Vagina (tissue), 2 donors: Measurements from ENCODE around the gene IL1RN. TPM values are rescaled to one million over a fixed set of nuclear protein-coding genes. Genes with fewer than 3 reads are reported as not detected.
A peak's percentile ranks its signal among the peaks of the same experiment; 100 is the strongest.

Experiments
- DNase-seq, 2 donors: peaks; one replicate each; pipeline ENCODE4 v3.0.0-alpha.2; 2017; ENCODE audit errors: extremely low spot score in 2 of 2
- H3K27ac ChIP-seq: fragments of 200-600 bp; sonication (generic); one replicate; pipeline ENCODE4 v1.5.1; 2019
- H3K27me3 ChIP-seq: fragments of 200-600 bp; sonication (generic); one replicate; pipeline ENCODE4 v1.5.1; 2019
- H3K36me3 ChIP-seq, 2 donors: fragments of 200-600 bp; sonication (generic); one replicate each; pipeline ENCODE4 v1.5.1; 2017 to 2019
- H3K4me1 ChIP-seq: fragments of 200-600 bp; sonication (generic); one replicate; pipeline ENCODE4 v1.5.1; 2019
- H3K4me3 ChIP-seq, 2 donors: fragments of 200-600 bp; sonication (generic); 1 replicate in 1 of 2; 2 replicates in 1 of 2; pipeline ENCODE4 v1.5.1; 2016 to 2019
- H3K9me3 ChIP-seq: fragments of 200-600 bp; sonication (generic); one replicate; pipeline ENCODE4 v1.5.1; 2019
- CTCF ChIP-seq, 3 experiments: fragments of 450-650 bp in 2 of 3; fragments of 200-600 bp in 1 of 3; sonication (generic) in 1 of 3; IDR thresholded peaks; one replicate each; pipeline ENCODE4 v1.5.1; 2017 to 2019; ENCODE audit warnings: antibody characterized with exemption in 3 of 3, mild to moderate bottlenecking in 2 of 3, moderate library complexity in 2 of 3
- POLR2A ChIP-seq, 2 donors: fragments of 450-650 bp; IDR thresholded peaks; one replicate each; pipeline ENCODE4 v1.6.1; 2017; ENCODE audit warnings: antibody characterized with exemption in 2 of 2, mild to moderate bottlenecking in 2 of 2, moderate library complexity in 2 of 2
- POLR2AphosphoS5 ChIP-seq, 2 donors: sonication (generic); formaldehyde crosslinking; IDR thresholded peaks; one replicate each; pipeline ENCODE4 v1.9.0; 2017; ENCODE audit warnings: antibody characterized with exemption in 2 of 2, mild to moderate bottlenecking in 2 of 2, low read depth in 1 of 2; ENCODE audit not compliant: insufficient read depth in 1 of 2
- intact Hi-C: fragments of 100-400 bp; cut with DNase I; formaldehyde crosslinking; loops from one replicate; pipeline ENCODE4 v1.15.1; 2023
- total RNA-seq: library from RNA; depleted of rRNA; stranded (reverse); fragments of >200 nt; gene quantifications from one replicate; pipeline ENCODE4 v1.2.3, GENCODE V29; 2016

Gene IL1RN
- total RNA-seq, 1 donor from 2014 or later: 253 TPM

DNA sequence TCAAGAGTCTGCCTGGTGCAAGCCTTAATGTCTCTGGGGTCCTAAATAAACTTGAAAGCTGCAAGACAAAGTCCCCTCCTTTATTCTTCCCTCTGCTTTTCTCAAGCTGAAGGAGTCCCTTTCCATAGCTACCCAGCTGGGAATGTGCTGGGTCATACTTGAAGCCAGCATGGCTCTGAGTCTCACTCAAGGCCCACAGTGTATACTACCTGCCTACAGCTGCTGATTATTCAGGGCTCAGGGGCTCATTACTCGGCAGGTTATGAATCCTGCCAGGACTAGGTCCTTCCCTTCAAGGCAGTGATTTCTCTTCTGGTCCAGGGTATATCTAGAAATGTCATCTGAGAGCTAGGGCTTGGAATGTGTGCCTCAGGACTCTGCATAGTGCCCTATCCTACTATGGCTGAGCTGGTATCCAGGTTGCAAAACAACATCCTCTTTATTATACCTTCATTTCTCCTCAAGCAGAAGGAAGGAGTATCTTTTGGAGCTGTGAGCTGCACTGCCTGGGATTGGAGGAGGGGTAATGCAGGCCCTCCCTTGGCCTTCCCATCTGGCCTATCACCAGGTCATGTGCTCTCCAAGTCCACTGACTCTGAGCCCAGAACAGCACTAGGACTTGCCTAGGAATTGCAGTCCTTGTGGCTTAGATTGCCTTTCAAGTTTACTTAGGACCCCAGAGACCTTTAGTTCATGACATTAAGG lies 22.3 kb downstream of the IL1RN start:
- intact Hi-C loops: no loop called here
- H3K27me3 ChIP-seq: no peaks in the 10 kb centered on the region
- no peaks in the 10 kb centered on the region for H3K9me3 ChIP-seq
- peak in 1 of 2 donors; percentile 58 for DNase-seq
- no peak overlapping the region for H3K27ac ChIP-seq
- no peak overlapping the region for H3K4me3 ChIP-seq
- no peaks in the 10 kb centered on the region for H3K4me1 ChIP-seq
- no peak for TF ChIP-seq POLR2AphosphoS5 (IDR thresholded peaks at IDR 0.05; ENCODE audit: insufficient read depth in 1 of 2, low read depth in 1 of 2)
- no peak for TF ChIP-seq POLR2A (IDR thresholded peaks at IDR 0.05)
- no peak for TF ChIP-seq CTCF (IDR thresholded peaks at IDR 0.05)
- H3K36me3 ChIP-seq: no peaks in the 10 kb centered on the region

GRCh38 chr2:113150258-113150601 lies 22.8 kb downstream of the IL1RN start:
- Histone ChIP-seq H3K9me3 (no peaks in the 10 kb centered on the region), H3K36me3 (no peaks in the 10 kb centered on the region), H3K4me3 (no peak overlapping the region), H3K27me3 (no peaks in the 10 kb centered on the region), H3K27ac (no peak overlapping the region), H3K4me1 (no peaks in the 10 kb centered on the region)
- intact Hi-C loops: no loop called here
- peak in 1 of 2 donors; percentile 13 for DNase-seq
- TF ChIP-seq POLR2A (IDR thresholded peaks at IDR 0.05): no peak
- no peak for TF ChIP-seq CTCF (IDR thresholded peaks at IDR 0.05)
- TF ChIP-seq POLR2AphosphoS5 (IDR thresholded peaks at IDR 0.05; ENCODE audit: insufficient read depth in 1 of 2, low read depth in 1 of 2): no peak

DNA sequence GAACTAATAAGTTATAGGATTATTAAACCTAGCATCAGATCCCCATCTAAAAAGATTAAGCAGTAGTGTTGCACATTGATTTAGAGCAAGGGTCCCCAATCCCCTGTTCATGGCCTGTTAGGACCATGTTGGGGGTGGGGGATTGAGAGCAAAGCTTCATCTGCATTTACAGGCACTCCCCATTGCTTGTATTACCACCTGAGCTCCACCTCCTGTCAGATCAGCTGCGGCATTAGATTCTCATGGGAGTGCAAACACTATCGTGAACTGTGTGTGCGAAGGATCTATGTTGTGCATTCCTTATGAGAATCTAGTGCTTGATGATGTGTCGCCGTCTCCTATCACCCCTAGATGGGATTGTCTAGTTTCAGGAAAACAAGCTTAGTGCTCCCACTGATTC lies 27.9 kb downstream of the IL1RN start:
- TF ChIP-seq POLR2AphosphoS5 (IDR thresholded peaks at IDR 0.05; ENCODE audit: insufficient read depth in 1 of 2, low read depth in 1 of 2) (no peak), CTCF (IDR thresholded peaks at IDR 0.05) (no peak), POLR2A (IDR thresholded peaks at IDR 0.05) (no peak)

GRCh38 chr2:113156278-113157117 lies 29.1 kb downstream of the IL1RN start:
- H3K36me3 ChIP-seq: no peaks in the 10 kb centered on the region
- H3K4me1 ChIP-seq: no peaks in the 10 kb centered on the region
- H3K27me3 ChIP-seq: no peaks in the 10 kb centered on the region
- H3K9me3 ChIP-seq: no peaks in the 10 kb centered on the region
- no peak overlapping the region for H3K27ac ChIP-seq
- DNase-seq: peak in 1 of 2 donors; percentile 10
- no peak for TF ChIP-seq POLR2AphosphoS5 (IDR thresholded peaks at IDR 0.05; ENCODE audit: insufficient read depth in 1 of 2, low read depth in 1 of 2)
- no peak for TF ChIP-seq CTCF (IDR thresholded peaks at IDR 0.05)
- TF ChIP-seq POLR2A (IDR thresholded peaks at IDR 0.05): no peak
- intact Hi-C loops: no loop called here
- peak overlapping the region in 1 of 2 donors; percentile 46 for H3K4me3 ChIP-seq

More for the DNA sequence above, 27.9 kb downstream of the IL1RN start:
- Histone ChIP-seq H3K4me1 (no peaks in the 10 kb centered on the region), H3K4me3 (no peak overlapping the region), H3K9me3 (no peaks in the 10 kb centered on the region), H3K36me3 (no peaks in the 10 kb centered on the region), H3K27ac (no peak overlapping the region), H3K27me3 (no peaks in the 10 kb centered on the region)
- peak in 1 of 2 donors; percentile 16 for DNase-seq
- intact Hi-C loops: no loop called here
